Osteoblast (primary cell): ENCODE data around the gene ECE2. TPM values are rescaled to one million over a fixed set of nuclear protein-coding genes. Genes with fewer than 3 reads are reported as not detected.

ENCODE experiments used
- DNase-seq: peaks from one replicate; pipeline ENCODE4 v3.0.0; 2011; ENCODE audit warnings: low spot score, mixed read lengths; ENCODE audit not compliant: insufficient read length; ENCODE audit errors: missing footprints
- H2AFZ ChIP-seq: 2 replicates; pipeline ENCODE4 v1.6.0; 2011; ENCODE audit warnings: mild to moderate bottlenecking, low read length
- H3K27ac ChIP-seq: 2 replicates; pipeline ENCODE4 v1.5.1; 2011; ENCODE audit warnings: mild to moderate bottlenecking, low read depth, low read length, moderate library complexity
- H3K27me3 ChIP-seq: 2 replicates; pipeline ENCODE4 v1.6.0; 2012; ENCODE audit warnings: mild to moderate bottlenecking, control low read depth, inconsistent platforms, low read length, moderate library complexity; ENCODE audit not compliant: insufficient read depth
- H3K36me3 ChIP-seq: 2 replicates; pipeline ENCODE4 v1.5.1; 2011; ENCODE audit warnings: mild to moderate bottlenecking, low read length, control low read depth, moderate library complexity; ENCODE audit not compliant: insufficient read depth
- H3K4me1 ChIP-seq: 2 replicates; pipeline ENCODE4 v1.5.1; 2011; ENCODE audit warnings: mild to moderate bottlenecking, low read length, control low read depth, moderate library complexity; ENCODE audit not compliant: insufficient read depth
- H3K4me2 ChIP-seq: 2 replicates; pipeline ENCODE4 v1.6.0; 2011; ENCODE audit warnings: mild to moderate bottlenecking, low read length; ENCODE audit not compliant: insufficient read depth
- H3K4me3 ChIP-seq: fragments of 200-600 bp; sonication (generic); 3 replicates; pipeline ENCODE4 v1.5.1; 2012; ENCODE audit warnings: mild to moderate bottlenecking, low read length, inconsistent platforms; ENCODE audit not compliant: insufficient read depth
- H3K79me2 ChIP-seq: 2 replicates; pipeline ENCODE4 v1.6.0; 2012; ENCODE audit warnings: mild to moderate bottlenecking, low read length, control low read depth, inconsistent platforms; ENCODE audit not compliant: insufficient read depth
- H3K9me3 ChIP-seq: 2 replicates; pipeline ENCODE4 v1.5.1; 2011; ENCODE audit warnings: low read depth, low read length, control low read depth
- H4K20me1 ChIP-seq: 2 replicates; pipeline ENCODE4 v1.6.0; 2012; ENCODE audit warnings: mild to moderate bottlenecking, low read length, control low read depth; ENCODE audit not compliant: insufficient read depth
- total RNA-seq: library from RNA; depleted of rRNA; stranded (reverse); fragments of >200 nt; gene quantifications from 2 replicates; pipeline ENCODE4 v1.2.3, GENCODE V29; 2012
- TF ChIP-seq, protein P1 (sequence below): IDR thresholded peaks from 2 replicates; pipeline ENCODE4 v1.5.1; 2011; ENCODE audit warnings: mild to moderate bottlenecking, low read depth, low read length, moderate library complexity; ENCODE audit errors: extremely low read depth

Gene ECE2
- total RNA-seq, 1 donor = not detected

- H3K9me3 ChIP-seq = no peaks in the 10 kb centered on the region
- DNase-seq = peak; percentile 98
These were observed 46.3 kb upstream of the ECE2 start, which contains the start of gene VWA5B2 for GRCh38 chr3:184229394-184230080. Gene VWA5B2, plus strand, starts transcription at chr3:184229585. Its CDS starts 944 bp downstream, at chr3:184230529.

GRCh38 chr3:184230081-184230602, 45.7 kb upstream of the ECE2 start:
- H3K4me2 ChIP-seq = no peak overlapping the region
- H3K27ac ChIP-seq = no peak overlapping the region
- H3K4me1 ChIP-seq = no peaks in the 10 kb centered on the region
- H3K36me3 ChIP-seq = no peaks in the 10 kb centered on the region
- peaks cover 65% of the 10 kb centered on the region for H3K27me3 ChIP-seq
- H3K9me3 ChIP-seq = no peaks in the 10 kb centered on the region
- H2AFZ ChIP-seq = no peak overlapping the region
- TF ChIP-seq, protein P1, sequence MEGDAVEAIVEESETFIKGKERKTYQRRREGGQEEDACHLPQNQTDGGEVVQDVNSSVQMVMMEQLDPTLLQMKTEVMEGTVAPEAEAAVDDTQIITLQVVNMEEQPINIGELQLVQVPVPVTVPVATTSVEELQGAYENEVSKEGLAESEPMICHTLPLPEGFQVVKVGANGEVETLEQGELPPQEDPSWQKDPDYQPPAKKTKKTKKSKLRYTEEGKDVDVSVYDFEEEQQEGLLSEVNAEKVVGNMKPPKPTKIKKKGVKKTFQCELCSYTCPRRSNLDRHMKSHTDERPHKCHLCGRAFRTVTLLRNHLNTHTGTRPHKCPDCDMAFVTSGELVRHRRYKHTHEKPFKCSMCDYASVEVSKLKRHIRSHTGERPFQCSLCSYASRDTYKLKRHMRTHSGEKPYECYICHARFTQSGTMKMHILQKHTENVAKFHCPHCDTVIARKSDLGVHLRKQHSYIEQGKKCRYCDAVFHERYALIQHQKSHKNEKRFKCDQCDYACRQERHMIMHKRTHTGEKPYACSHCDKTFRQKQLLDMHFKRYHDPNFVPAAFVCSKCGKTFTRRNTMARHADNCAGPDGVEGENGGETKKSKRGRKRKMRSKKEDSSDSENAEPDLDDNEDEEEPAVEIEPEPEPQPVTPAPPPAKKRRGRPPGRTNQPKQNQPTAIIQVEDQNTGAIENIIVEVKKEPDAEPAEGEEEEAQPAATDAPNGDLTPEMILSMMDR = no peak
- DNase-seq = peak; percentile 78
- H3K79me2 ChIP-seq = no peaks in the 10 kb centered on the region
- H3K4me3 ChIP-seq = no peak overlapping the region
- no peaks in the 10 kb centered on the region for H4K20me1 ChIP-seq

More at GRCh38 chr3:184229394-184230080, 46.3 kb upstream of the ECE2 start, which contains the start of gene VWA5B2:
- no peaks in the 10 kb centered on the region for H3K4me1 ChIP-seq
- H3K27me3 ChIP-seq = peaks cover 65% of the 10 kb centered on the region
- no peak within 1 kb of the TSS for H2AFZ ChIP-seq
- H3K79me2 ChIP-seq = no peaks in the 10 kb centered on the region
- H4K20me1 ChIP-seq = no peaks in the 10 kb centered on the region
- peak within 1 kb of the TSS; percentile 49 for H3K4me3 ChIP-seq
- H3K4me2 ChIP-seq = peak within 1 kb of the TSS; percentile 48
- no peak within 1 kb of the TSS for H3K27ac ChIP-seq
- TF ChIP-seq, protein P1 = no peak
- H3K36me3 ChIP-seq = no peaks in the 10 kb centered on the region

DNA sequence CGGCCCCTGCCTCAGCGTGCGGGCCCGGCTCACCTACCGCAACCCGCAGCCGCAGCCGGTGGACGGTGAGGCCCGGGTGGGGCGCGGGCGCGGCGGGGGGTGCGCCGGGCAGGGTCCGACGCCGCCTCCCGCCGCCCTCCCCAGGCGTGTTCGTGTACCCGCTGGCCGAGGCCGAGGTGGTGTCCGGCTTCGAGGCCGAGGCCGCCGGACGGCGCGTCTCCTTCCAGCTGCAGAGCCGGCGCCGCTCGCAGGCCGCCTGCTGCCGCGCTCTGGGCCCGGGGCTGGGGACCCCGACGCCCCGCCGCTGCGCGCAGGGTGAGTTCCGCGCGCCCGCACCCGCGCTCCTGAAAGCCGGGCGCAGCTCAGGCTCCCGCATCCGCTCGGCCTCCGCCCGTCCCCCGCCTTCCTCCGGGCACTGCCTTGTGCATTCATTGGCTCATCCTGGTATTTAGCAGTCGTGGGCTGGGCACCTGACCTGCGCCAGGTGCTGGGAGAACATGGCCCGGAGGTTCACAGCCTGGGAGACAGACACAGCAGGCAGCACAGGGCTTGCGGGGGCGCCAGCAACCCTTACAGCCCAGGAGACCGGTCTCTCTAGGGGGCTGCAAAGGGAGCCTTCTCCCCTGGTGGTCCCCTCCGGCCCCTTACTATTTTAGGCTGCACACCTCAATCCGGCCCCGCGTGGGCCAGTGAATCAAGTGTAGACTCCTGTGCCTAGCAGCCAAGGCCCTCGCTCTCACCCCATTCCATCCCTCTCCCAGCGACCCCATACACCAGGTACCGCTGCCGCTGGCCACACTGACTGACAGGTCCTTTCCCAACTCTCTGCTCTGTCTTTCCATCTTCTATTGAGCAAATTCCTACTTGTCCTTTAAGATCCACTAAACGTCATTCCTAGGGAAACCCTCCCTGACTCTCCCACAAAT, 45.0 kb upstream of the ECE2 start:
- Histone ChIP-seq H3K79me2 (no peaks in the 10 kb centered on the region), H3K4me3 (no peak overlapping the region), H3K36me3 (no peaks in the 10 kb centered on the region), H3K4me2 (no peak overlapping the region), H4K20me1 (no peaks in the 10 kb centered on the region), H3K27me3 (peaks cover 65% of the 10 kb centered on the region), H3K27ac (no peak overlapping the region), H2AFZ (no peak overlapping the region), H3K4me1 (no peaks in the 10 kb centered on the region), H3K9me3 (no peaks in the 10 kb centered on the region)
- TF ChIP-seq, protein P1 = no peak
- DNase-seq = peak; percentile 88
